ENCODE results near the gene SUN1. TPM values are rescaled to one million over a fixed set of nuclear protein-coding genes. Genes with fewer than 3 reads are reported as not detected.
"Not testable (repeated sequence)": the region's sequence is repeated elsewhere in the genome, so short reads cannot be mapped to it uniquely, and the experiment has no call there.

SUN1 gene
- polyA plus RNA-seq, 1 donor, result 128 TPM

- Histone ChIP-seq H3K4me3 (ENCODE audit: low read length) (no peak overlapping the region), H3K36me3 (ENCODE audit: control insufficient read depth, insufficient read depth, low read length) (peaks cover 76% of the 10 kb centered on the region), H3K27ac (ENCODE audit: low read length) (no peak overlapping the region), H3K27me3 (ENCODE audit: control insufficient read depth, insufficient read depth, low read length) (no peaks in the 10 kb centered on the region), H3K9me3 (ENCODE audit: control insufficient read depth, low read depth, low read length) (peaks cover 3% of the 10 kb centered on the region), H3K4me1 (ENCODE audit: control insufficient read depth, insufficient read depth, low read length) (no peaks in the 10 kb centered on the region)
- DNase-seq, result no peak
- no CpG with 5 or more reads among the region's 22 CpGs for WGBS (ENCODE audit: insufficient coverage, low lambda C conversion rate)
Measured at GRCh38 chr7:867406-868188, 35.3 kb downstream of the SUN1 start.

GRCh38 chr7:868189-868486, 35.9 kb downstream of the SUN1 start:
- no peak for DNase-seq
- Histone ChIP-seq H3K4me1 (ENCODE audit: control insufficient read depth, insufficient read depth, low read length) (no peaks in the 10 kb centered on the region), H3K4me3 (ENCODE audit: low read length) (no peak overlapping the region), H3K9me3 (ENCODE audit: control insufficient read depth, low read depth, low read length) (peaks cover 3% of the 10 kb centered on the region), H3K27me3 (ENCODE audit: control insufficient read depth, insufficient read depth, low read length) (no peaks in the 10 kb centered on the region), H3K27ac (ENCODE audit: low read length) (no peak overlapping the region), H3K36me3 (ENCODE audit: control insufficient read depth, insufficient read depth, low read length) (peaks cover 76% of the 10 kb centered on the region)
- WGBS (ENCODE audit: insufficient coverage, low lambda C conversion rate), result no CpG with 5 or more reads among the region's 17 CpGs

GRCh38 chr7:869348-869747, 37.1 kb downstream of the SUN1 start:
- 100% methylated on average over 1 of the region's 14 CpGs for WGBS (ENCODE audit: insufficient coverage, low lambda C conversion rate)
- Histone ChIP-seq H3K27ac (ENCODE audit: low read length) (no peak overlapping the region), H3K4me3 (ENCODE audit: low read length) (no peak overlapping the region), H3K9me3 (ENCODE audit: control insufficient read depth, low read depth, low read length) (peaks cover 3% of the 10 kb centered on the region), H3K4me1 (ENCODE audit: control insufficient read depth, insufficient read depth, low read length) (peaks cover 5% of the 10 kb centered on the region), H3K27me3 (ENCODE audit: control insufficient read depth, insufficient read depth, low read length) (no peaks in the 10 kb centered on the region), H3K36me3 (ENCODE audit: control insufficient read depth, insufficient read depth, low read length) (peaks cover 71% of the 10 kb centered on the region)
- no peak for DNase-seq

- no peak overlapping the region for H3K27ac ChIP-seq (ENCODE audit: low read length)
- H3K27me3 ChIP-seq (ENCODE audit: control insufficient read depth, insufficient read depth, low read length), result no peaks in the 10 kb centered on the region
- peaks cover 9% of the 10 kb centered on the region for H3K9me3 ChIP-seq (ENCODE audit: control insufficient read depth, low read depth, low read length)
- DNase-seq, result no peak
- peaks cover 13% of the 10 kb centered on the region for H3K4me1 ChIP-seq (ENCODE audit: control insufficient read depth, insufficient read depth, low read length)
- peaks cover 57% of the 10 kb centered on the region for H3K36me3 ChIP-seq (ENCODE audit: control insufficient read depth, insufficient read depth, low read length)
- H3K4me3 ChIP-seq (ENCODE audit: low read length), result no peak overlapping the region
- WGBS (ENCODE audit: insufficient coverage, low lambda C conversion rate), result no CpG with 5 or more reads among the region's 14 CpGs
Measured at GRCh38 chr7:871900-872537, 39.7 kb downstream of the SUN1 start.

- WGBS (ENCODE audit: insufficient coverage, low lambda C conversion rate), result no CpG with 5 or more reads among the region's 19 CpGs
- H3K4me3 ChIP-seq (ENCODE audit: low read length); H3K27me3 ChIP-seq (ENCODE audit: control insufficient read depth, insufficient read depth, low read length); H3K27ac ChIP-seq (ENCODE audit: low read length); H3K9me3 ChIP-seq (ENCODE audit: control insufficient read depth, low read depth, low read length); DNase-seq: not testable (repeated sequence)
- peaks cover 13% of the 10 kb centered on the region for H3K4me1 ChIP-seq (ENCODE audit: control insufficient read depth, insufficient read depth, low read length)
- H3K36me3 ChIP-seq (ENCODE audit: control insufficient read depth, insufficient read depth, low read length), result peaks cover 51% of the 10 kb centered on the region
Measured at GRCh38 chr7:872685-873084, 40.4 kb downstream of the SUN1 start.

GRCh38 chr7:873367-874002, 41.2 kb downstream of the SUN1 start:
- no peak overlapping the region for H3K4me3 ChIP-seq (ENCODE audit: low read length)
- H3K9me3 ChIP-seq (ENCODE audit: control insufficient read depth, low read depth, low read length), result peaks cover 6% of the 10 kb centered on the region
- WGBS (ENCODE audit: insufficient coverage, low lambda C conversion rate), result no CpG with 5 or more reads among the region's 18 CpGs

GRCh38 chr7:874031-874749, 41.9 kb downstream of the SUN1 start:
- peaks cover 6% of the 10 kb centered on the region for H3K9me3 ChIP-seq (ENCODE audit: control insufficient read depth, low read depth, low read length)
- H3K4me3 ChIP-seq (ENCODE audit: low read length), result no peak overlapping the region
- H3K27ac ChIP-seq (ENCODE audit: low read length), result peak overlapping the region; percentile 1
- peaks cover 13% of the 10 kb centered on the region for H3K4me1 ChIP-seq (ENCODE audit: control insufficient read depth, insufficient read depth, low read length)
- WGBS (ENCODE audit: insufficient coverage, low lambda C conversion rate), result 85% methylated on average over 3 of the region's 9 CpGs
- H3K27me3 ChIP-seq (ENCODE audit: control insufficient read depth, insufficient read depth, low read length), result no peaks in the 10 kb centered on the region
- DNase-seq, result no peak
- peaks cover 42% of the 10 kb centered on the region for H3K36me3 ChIP-seq (ENCODE audit: control insufficient read depth, insufficient read depth, low read length)

More at GRCh38 chr7:873367-874002, 41.2 kb downstream of the SUN1 start:
- peaks cover 44% of the 10 kb centered on the region for H3K36me3 ChIP-seq (ENCODE audit: control insufficient read depth, insufficient read depth, low read length)
- peak; percentile 88 to 89 for DNase-seq
- H3K27me3 ChIP-seq (ENCODE audit: control insufficient read depth, insufficient read depth, low read length), result no peaks in the 10 kb centered on the region
- H3K4me1 ChIP-seq (ENCODE audit: control insufficient read depth, insufficient read depth, low read length), result peaks cover 13% of the 10 kb centered on the region
- H3K27ac ChIP-seq (ENCODE audit: low read length), result peak overlapping the region; percentile 1

GRCh38 chr7:875051-875450, 42.8 kb downstream of the SUN1 start:
- Histone ChIP-seq H3K27me3 (ENCODE audit: control insufficient read depth, insufficient read depth, low read length) (no peaks in the 10 kb centered on the region), H3K4me1 (ENCODE audit: control insufficient read depth, insufficient read depth, low read length) (peaks cover 16% of the 10 kb centered on the region), H3K9me3 (ENCODE audit: control insufficient read depth, low read depth, low read length) (peaks cover 6% of the 10 kb centered on the region), H3K27ac (ENCODE audit: low read length) (no peak overlapping the region), H3K4me3 (ENCODE audit: low read length) (no peak overlapping the region), H3K36me3 (ENCODE audit: control insufficient read depth, insufficient read depth, low read length) (peaks cover 36% of the 10 kb centered on the region)
- no peak for DNase-seq
- WGBS (ENCODE audit: insufficient coverage, low lambda C conversion rate), result no CpG with 5 or more reads among the region's 7 CpGs

GRCh38 chr7:875476-876076, 43.3 kb downstream of the SUN1 start:
- H3K9me3 ChIP-seq (ENCODE audit: control insufficient read depth, low read depth, low read length), result peaks cover 6% of the 10 kb centered on the region
- peak overlapping the region; percentile 82 for H3K27ac ChIP-seq (ENCODE audit: low read length)
- H3K4me3 ChIP-seq (ENCODE audit: low read length), result peak overlapping the region; percentile 51
- peaks cover 35% of the 10 kb centered on the region for H3K36me3 ChIP-seq (ENCODE audit: control insufficient read depth, insufficient read depth, low read length)
- no peak for DNase-seq
- H3K4me1 ChIP-seq (ENCODE audit: control insufficient read depth, insufficient read depth, low read length), result peaks cover 16% of the 10 kb centered on the region
- WGBS (ENCODE audit: insufficient coverage, low lambda C conversion rate), result no CpG with 5 or more reads among the region's 27 CpGs
- H3K27me3 ChIP-seq (ENCODE audit: control insufficient read depth, insufficient read depth, low read length), result no peaks in the 10 kb centered on the region

Measured in large intestine (tissue), 3 donors.